ENCODE measurements around the gene RAB40B. TPM values are rescaled to one million over a fixed set of nuclear protein-coding genes. Genes with fewer than 3 reads are reported as not detected.

Gene RAB40B
- total and polyA plus RNA-seq, 2 of the 13 experiments (the other 11 are each of a cell fraction or from before 2014, with no cell fraction given): 6.2 to 6.5 TPM

GRCh38 chr17:82627405-82627804, 71.1 kb downstream of the RAB40B start:
- TF ChIP-seq ETV6 (CRISPR knock-in tag; conservative IDR thresholded peaks at IDR 0.05) (no peak), SMARCC2 (IDR thresholded peaks at IDR 0.05) (no peak), NCOA5 (CRISPR knock-in tag; IDR thresholded peaks at IDR 0.05) (no peak), NRL (CRISPR knock-in tag; IDR thresholded peaks at IDR 0.05; ENCODE audit: borderline replicate concordance) (0 out of 2 replicates have a peak, but pooled peaks have one; percentile 14), RBM22 (optimal IDR thresholded peaks at IDR 0.05; ENCODE audit: low read length) (peak; percentile 91), CREM (IDR thresholded peaks at IDR 0.05) (no peak), CREM (CRISPR knock-in tag; IDR thresholded peaks at IDR 0.05) (no peak), HMG20A (CRISPR knock-in tag; IDR thresholded peaks at IDR 0.05; ENCODE audit: borderline replicate concordance) (no peak), AGO2 (optimal IDR thresholded peaks at IDR 0.05; ENCODE audit: low read depth, low read length) (peak; percentile 75)
- TF ChIP-seq, protein P1, sequence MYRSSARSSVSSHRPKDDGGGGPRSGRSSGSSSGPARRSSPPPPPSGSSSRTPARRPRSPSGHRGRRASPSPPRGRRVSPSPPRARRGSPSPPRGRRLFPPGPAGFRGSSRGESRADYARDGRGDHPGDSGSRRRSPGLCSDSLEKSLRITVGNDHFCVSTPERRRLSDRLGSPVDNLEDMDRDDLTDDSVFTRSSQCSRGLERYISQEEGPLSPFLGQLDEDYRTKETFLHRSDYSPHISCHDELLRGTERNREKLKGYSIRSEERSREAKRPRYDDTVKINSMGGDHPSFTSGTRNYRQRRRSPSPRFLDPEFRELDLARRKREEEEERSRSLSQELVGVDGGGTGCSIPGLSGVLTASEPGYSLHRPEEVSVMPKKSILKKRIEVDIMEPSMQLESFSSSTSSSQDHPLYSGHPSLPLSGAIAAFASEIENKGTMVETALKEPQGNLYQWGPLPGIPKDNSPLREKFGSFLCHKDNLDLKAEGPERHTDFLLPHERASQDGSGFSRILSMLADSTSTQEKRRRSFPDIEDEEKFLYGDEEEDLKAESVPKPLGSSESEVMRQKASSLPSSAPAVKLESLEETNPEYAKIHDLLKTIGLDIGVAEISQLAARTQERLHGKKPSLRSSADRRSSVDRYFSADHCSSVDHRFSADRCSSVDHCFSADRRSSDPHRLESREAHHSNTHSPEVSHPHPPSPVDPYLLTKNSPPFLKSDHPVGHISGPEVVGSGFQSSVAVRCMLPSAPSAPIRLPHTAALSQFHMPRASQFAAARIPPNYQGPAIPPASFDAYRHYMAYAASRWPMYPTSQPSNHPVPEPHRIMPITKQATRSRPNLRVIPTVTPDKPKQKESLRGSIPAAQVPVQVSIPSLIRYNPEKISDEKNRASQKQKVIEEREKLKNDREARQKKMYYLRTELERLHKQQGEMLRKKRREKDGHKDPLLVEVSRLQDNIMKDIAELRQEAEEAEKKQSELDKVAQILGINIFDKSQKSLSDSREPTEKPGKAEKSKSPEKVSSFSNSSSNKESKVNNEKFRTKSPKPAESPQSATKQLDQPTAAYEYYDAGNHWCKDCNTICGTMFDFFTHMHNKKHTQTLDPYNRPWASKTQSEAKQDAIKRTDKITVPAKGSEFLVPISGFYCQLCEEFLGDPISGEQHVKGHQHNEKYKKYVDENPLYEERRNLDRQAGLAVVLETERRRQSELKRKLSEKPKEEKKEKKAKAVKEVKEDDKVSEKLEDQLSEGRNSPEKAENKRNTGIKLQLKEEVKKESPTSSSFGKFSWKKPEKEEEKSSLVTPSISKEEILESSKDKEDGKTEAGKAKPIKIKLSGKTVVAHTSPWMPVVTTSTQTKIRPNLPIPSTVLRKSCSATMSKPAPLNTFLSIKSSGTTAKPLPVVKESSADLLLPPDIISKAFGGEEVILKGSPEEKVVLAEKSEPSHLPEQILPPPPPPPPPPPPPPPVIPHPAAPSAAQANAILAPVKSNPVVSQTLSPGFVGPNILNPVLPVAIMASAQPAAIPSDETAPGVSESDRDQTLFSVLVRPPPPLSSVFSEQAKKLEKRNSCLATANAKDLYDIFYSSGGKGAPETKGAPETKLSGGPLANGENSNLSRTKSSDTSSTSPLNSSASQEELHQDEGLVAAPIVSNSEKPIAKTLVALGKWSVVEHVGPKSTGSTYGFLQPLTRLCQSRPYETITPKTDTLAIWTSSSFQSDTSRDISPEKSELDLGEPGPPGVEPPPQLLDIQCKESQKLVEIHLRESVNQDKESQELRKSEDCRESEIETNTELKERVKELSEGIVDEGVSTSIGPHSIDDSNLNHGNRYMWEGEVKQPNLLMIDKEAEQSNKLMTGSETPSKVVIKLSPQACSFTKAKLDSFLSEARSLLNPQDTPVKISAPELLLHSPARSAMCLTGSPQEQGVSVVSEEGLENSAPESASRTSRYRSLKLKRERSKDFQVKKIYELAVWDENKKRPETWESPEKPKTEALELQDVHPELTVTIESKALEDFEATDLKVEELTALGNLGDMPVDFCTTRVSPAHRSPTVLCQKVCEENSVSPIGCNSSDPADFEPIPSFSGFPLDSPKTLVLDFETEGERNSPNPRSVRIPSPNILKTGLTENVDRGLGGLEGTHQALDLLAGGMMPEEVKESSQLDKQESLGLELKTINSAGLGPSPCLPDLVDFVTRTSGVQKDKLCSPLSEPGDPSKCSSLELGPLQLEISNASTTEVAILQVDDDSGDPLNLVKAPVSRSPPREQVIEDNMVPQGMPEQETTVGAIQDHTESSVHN (CRISPR knock-in tag; IDR thresholded peaks at IDR 0.05): no peak
- TF ChIP-seq, protein P2, sequence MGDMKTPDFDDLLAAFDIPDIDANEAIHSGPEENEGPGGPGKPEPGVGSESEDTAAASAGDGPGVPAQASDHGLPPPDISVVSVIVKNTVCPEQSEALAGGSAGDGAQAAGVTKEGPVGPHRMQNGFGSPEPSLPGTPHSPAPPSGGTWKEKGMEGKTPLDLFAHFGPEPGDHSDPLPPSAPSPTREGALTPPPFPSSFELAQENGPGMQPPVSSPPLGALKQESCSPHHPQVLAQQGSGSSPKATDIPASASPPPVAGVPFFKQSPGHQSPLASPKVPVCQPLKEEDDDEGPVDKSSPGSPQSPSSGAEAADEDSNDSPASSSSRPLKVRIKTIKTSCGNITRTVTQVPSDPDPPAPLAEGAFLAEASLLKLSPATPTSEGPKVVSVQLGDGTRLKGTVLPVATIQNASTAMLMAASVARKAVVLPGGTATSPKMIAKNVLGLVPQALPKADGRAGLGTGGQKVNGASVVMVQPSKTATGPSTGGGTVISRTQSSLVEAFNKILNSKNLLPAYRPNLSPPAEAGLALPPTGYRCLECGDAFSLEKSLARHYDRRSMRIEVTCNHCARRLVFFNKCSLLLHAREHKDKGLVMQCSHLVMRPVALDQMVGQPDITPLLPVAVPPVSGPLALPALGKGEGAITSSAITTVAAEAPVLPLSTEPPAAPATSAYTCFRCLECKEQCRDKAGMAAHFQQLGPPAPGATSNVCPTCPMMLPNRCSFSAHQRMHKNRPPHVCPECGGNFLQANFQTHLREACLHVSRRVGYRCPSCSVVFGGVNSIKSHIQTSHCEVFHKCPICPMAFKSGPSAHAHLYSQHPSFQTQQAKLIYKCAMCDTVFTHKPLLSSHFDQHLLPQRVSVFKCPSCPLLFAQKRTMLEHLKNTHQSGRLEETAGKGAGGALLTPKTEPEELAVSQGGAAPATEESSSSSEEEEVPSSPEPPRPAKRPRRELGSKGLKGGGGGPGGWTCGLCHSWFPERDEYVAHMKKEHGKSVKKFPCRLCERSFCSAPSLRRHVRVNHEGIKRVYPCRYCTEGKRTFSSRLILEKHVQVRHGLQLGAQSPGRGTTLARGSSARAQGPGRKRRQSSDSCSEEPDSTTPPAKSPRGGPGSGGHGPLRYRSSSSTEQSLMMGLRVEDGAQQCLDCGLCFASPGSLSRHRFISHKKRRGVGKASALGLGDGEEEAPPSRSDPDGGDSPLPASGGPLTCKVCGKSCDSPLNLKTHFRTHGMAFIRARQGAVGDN (CRISPR knock-in tag; IDR thresholded peaks at IDR 0.05): peak; percentile 32; the same call in 1 of the 2 replicates
- Histone ChIP-seq H2AFZ (ENCODE audit: low read length) (no peak overlapping the region), H3K27ac (ENCODE audit: extremely low read length, insufficient read depth, low read length) (no peak overlapping the region), H3K4me2 (ENCODE audit: low read depth, low read length) (no peak overlapping the region), H3K4me1 (ENCODE audit: insufficient read depth, low read length) (peaks cover 4% of the 10 kb centered on the region), H3K36me3 (replicated peaks in 1 of 2; ENCODE audit: control insufficient read depth in 1 of 2, insufficient read depth in 2 of 2, low read length in 2 of 2) (peaks cover 33 to 82% of the 10 kb centered on the region in 2 experiments), H3K9ac (ENCODE audit: insufficient read depth, low read depth, low read length) (no peak overlapping the region), H3K27me3 (ENCODE audit: control insufficient read depth in 1 of 2, insufficient read depth in 2 of 2, low read length in 2 of 2) (no peaks in the 10 kb centered on the region), H4K20me1 (ENCODE audit: insufficient read depth, low read length) (peaks cover 1% of the 10 kb centered on the region; the same call in 1 of the 2 replicates), H3K4me3 (replicated peaks in 1 of 3; ENCODE audit: insufficient read depth in 1 of 3, low read depth in 2 of 3, low read length in 3 of 3) (no peak overlapping the region), H3K9me3 (ENCODE audit: low read length) (no peaks in the 10 kb centered on the region), H3K79me2 (ENCODE audit: insufficient read depth, low read length) (peaks cover 35% of the 10 kb centered on the region)
- in situ Hi-C loops (cut with HindIII; ENCODE audit: extremely low pct_ligation_motif_present, low pct_unique_long_range_greater_than_20kb): no loop called here
- WGBS (ENCODE audit: low lambda C conversion rate): 97% methylated on average over 21 of the region's 21 CpGs
- TSS peak; percentile 15 for BruUV-seq (replicated peaks)
- POLR2A ChIA-PET: no interaction called here
- CTCF ChIA-PET (ENCODE audit: low intra/inter-chr PET ratio, low total read pairs): no interaction called here
- DNase-seq (ENCODE audit: low spot score): no peak
- intact Hi-C loops (cut with micrococcal nuclease; ENCODE audit: unreplicated experiment): no loop called here
- no peak for FAIRE-seq
- ATAC-seq: no peak; the same call in 1 of the 3 replicates
